ENCODE results near the gene PRKCA. TPM values are rescaled to one million over a fixed set of nuclear protein-coding genes. Genes with fewer than 3 reads are reported as not detected.

Gene PRKCA
- total RNA-seq, 1 donor from 2014 or later: 4.5 TPM

GRCh38 chr17:66547151-66547865 is 244.9 kb downstream of the PRKCA start:
- no peak for ATAC-seq

GRCh38 chr17:66548158-66548557 is 245.7 kb downstream of the PRKCA start:
- no peak for ATAC-seq

DNA sequence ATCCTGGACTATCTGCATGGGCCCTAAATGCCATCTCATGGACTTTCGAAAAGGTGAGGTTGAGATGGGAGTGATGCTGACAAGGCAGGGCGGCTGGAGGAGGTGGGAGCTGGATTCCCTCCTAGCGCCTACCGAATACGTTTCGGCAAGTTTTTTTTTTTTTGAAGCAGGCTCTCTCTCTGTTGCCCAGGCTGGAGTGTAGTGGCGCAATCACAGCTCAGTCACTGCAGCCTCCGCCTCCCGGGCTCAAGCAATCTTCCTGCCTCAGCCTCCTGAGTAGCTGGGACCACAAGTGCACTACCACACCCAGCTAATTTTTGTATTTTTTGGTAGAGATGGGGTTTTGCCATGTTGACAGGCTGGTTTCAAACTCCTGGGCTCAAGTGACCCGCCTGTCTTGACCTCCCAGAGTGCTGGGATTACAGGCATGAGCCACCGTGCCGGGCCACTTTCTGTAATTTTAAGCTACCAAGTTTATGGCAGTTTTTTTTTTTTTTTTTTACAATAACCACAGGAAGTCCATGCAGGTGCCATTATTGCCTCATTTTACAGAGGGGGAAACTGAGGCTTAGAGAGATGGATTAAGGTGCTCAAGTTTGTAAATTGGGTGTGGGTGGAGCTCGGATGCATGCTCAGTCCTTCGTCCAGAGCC is 246.4 kb downstream of the PRKCA start:
- ATAC-seq: no peak

- ATAC-seq: no peak
Observed at GRCh38 chr17:66549311-66549704, 246.9 kb downstream of the PRKCA start.

DNA sequence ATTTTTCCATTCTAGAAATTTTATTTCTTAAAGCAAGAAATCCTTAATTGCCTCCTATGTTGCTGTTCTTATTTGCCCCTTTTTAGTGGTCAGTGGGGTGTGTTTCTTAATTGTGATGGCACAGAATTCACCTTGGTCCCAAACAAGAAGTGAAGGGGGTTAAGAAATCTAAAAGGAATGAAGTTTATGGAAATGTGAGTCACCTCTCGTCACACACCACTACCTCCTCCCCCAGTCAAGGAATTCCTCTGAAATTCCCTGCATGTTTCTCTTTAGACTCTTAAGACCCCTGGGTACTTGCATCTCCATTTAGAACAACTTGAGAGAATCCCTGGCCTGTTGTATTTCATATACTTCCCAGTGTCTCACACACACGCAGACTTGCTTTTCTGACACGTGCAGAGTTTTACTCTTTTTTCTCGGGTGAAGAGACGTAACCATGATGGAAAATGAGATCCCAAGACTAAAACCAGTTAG is 247.4 kb downstream of the PRKCA start:
- no peak for ATAC-seq

DNA sequence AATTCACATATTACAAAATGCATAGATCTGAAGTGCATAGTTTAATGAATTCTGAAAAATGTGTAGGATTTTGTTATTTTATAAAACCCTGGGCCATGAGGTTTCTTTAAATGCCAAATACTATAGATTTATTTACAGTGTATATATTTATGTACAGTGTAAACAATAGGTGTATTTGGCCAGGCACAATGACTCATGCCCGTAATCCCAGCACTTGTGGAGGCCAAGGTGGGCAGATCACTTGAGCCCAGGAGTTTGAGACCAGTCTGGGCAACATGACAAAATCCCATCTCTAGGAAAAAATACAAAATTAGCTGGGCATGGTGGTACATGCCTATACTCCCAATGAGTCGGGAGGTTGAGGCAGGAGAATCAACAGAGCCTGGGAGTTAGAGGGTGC is 249.4 kb downstream of the PRKCA start:
- ATAC-seq: no peak

- no peak for ATAC-seq
Observed at GRCh38 chr17:66552371-66552770, 250.0 kb downstream of the PRKCA start.

DNA sequence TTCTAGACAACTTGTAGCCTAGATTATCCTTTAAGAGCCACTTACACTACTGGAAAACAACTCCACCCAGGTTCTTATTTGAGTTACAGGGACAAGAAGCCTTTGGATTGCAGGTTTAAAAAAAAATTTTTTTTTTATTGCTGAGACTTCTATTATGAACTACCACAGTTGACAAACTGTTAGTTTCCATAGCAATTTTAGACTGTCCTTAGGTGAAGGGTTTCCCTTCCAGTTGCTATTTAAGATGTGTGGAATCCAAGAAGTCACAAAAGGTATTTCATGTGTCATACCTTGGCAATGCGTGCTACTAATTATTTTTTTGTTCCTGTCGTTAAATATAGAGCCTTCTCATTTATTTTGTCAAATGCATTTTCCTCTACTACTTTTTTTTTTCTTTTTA is 253.2 kb downstream of the PRKCA start:
- ATAC-seq: no peak

DNA sequence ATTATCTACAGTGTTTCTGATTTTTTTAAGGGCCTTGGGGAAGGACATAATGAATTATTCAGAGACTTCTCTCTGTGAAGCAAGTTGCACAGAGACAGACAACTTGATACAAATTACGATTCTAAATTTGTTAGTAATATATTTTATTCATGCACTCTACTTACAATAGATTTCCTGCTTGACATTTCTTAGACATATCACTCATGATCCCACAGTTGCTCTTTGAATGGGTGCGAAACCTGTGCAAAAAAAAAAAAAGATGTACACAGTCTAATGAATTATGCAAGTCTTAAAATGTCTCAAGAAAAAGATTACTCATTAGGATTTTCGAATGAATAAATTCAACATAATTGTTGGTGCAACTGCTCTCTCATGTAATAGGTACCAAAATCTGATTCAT is 254.8 kb downstream of the PRKCA start:
- ATAC-seq: no peak

DNA sequence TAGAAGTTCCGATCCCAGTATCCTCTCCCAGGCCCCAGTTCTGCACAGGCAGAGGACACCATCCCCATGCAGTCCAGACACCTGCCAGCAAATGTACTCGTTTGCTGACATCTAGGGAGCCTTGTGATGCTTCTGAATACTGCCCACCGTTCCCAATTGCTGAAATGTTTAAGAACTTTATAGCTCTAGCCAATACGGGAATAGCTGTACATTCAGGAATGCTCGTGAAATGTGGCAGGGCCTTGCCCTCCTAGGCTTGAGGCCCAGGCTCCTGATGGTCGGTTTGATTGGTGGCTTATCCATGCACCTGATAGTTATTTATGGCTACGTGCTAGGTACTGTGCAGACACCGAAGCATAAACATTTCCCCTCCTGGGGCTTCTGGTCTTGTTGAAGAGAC is 255.5 kb downstream of the PRKCA start:
- ATAC-seq: no peak

GRCh38 chr17:66560691-66561090 is 258.3 kb downstream of the PRKCA start:
- no peak for ATAC-seq

- no peak for ATAC-seq
Observed at GRCh38 chr17:66562119-66562518, 259.7 kb downstream of the PRKCA start.

GRCh38 chr17:66564992-66565465 is 262.6 kb downstream of the PRKCA start:
- no peak for ATAC-seq

- ATAC-seq: peak; percentile 89
Observed at GRCh38 chr17:66567234-66568170, 265.1 kb downstream of the PRKCA start.

DNA sequence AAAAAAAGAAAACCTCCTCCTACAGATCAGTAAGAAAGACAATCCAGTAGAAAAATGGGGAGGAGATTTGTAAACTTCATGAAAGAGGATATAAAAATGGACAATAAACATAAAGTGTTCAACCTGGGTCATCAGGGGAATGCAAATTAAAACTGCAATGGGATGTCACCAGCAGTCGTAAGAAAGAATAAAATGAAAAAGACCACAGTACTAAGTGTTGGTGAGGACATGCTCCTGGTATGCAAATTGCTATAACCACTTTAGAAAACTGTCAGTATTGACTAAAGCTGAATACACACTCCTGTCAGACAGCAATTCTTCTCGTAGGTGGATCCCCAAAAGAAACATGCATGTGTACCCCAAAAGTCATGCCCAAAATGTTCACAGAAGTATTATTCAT is 267.2 kb downstream of the PRKCA start:
- ATAC-seq: no peak

GRCh38 chr17:66570447-66571195 is 268.2 kb downstream of the PRKCA start:
- no peak for ATAC-seq

GRCh38 chr17:66571745-66572144 is 269.3 kb downstream of the PRKCA start:
- ATAC-seq: no peak

DNA sequence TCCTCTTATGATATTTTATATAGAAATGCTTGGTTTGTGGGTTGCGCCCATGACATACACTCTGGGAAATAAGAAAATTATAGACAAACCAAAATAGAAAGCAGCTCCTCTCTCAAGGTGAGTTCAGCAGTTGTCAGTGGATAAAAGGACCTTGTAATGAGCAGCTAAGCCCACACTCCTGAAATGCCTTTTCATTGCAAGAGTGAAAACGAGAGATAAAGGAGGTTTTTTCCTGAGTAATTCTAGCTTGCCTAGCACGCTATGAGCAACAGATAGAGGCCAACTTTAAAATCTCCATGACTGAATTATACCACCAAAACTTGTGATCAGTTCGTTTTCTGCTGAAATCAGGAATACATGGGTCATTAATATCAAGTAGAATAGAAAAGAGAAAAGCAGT is 270.7 kb downstream of the PRKCA start:
- ATAC-seq: no peak

DNA sequence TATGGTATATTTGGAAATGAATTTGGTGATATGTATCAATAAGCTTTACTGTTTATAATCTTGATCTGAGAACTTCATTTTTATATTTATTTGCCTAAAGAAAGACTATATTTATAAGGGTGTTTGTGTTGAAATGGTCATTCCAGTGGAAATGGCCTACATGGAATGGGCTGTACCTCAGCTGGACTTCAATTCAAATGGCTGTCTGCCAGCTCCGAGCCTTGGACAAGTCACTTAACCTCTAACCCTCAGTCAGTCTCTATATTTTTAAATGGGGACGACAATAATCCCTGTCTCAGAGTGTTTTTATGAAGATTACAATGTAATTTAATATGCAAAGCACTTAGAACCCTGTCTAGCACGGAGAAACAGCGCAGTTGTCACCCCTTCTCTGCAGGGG is 271.7 kb downstream of the PRKCA start:
- no peak for ATAC-seq

- no peak for ATAC-seq
Observed at GRCh38 chr17:66576473-66576872, 274.1 kb downstream of the PRKCA start.

DNA sequence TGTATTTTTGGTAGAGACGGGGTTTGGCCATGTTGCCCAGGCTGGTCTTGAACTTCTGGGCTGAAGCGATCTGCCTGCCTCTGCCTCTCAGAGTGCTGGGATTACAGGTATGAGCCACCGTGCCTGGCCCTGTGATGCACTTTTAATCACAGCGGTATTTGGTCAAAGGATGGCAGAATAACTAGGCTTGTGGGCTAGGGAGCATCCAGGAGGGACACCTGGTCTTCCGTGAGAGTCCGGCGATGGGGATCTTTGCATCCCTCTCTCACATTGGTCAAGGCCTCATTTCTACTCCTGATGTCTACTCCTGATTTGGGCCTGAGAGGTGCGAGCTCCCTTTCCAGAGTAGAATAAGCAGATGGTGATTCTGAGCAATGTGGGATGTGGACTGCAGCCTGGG is 274.6 kb downstream of the PRKCA start:
- no peak for ATAC-seq

DNA sequence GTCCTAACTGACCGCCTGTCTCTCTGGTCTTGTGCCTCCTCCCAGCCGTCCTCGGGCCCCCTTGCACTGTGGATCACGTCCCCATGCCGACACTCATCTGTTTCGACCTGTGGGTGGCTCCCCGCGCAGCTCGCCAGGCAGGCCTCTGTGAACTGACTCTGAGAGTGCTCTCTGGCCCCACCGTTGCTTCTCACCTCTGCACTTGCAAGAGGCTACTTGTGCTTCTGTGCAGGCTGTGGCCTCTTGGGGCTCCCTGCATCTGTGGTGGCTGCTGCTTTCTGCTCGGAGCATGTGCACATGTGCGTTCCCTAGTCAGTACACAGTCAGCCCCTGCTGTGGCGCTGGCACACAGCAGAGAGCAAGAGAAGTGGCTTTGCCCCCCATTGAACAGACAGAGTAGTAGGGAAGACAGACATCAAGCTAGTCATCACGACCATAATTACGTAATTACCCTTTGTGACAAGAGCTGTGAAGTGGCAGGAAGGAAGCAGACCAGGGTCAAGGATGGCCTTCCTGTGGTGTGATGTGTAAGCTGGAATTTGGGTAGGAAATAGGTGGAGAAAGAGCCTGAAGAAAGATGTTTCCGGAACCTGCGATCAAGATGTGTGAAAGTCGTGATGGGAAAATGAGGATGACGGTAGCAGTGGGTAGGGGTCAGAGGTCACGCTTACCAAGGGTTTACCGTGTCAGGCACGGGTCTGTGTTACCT is 276.5 kb downstream of the PRKCA start:
- no peak for ATAC-seq
